HT-29 (cell line): Measurements from ENCODE around the gene TBX19. TPM values are rescaled to one million over a fixed set of nuclear protein-coding genes. Genes with fewer than 3 reads are reported as not detected.
"Not testable (repeated sequence)": the region's sequence is repeated elsewhere in the genome, so short reads cannot be mapped to it uniquely, and the experiment has no call there.

Experiments
- DNase-seq: peaks from one replicate; pipeline ENCODE4 v3.0.0-alpha.2; 2015; ENCODE audit warnings: low spot score
- small RNA-seq: library from RNA; depleted of rRNA; stranded (forward); fragments of <200 nt; gene quantifications from one replicate; pipeline ENCODE3, GENCODE V24; 2014
- total RNA-seq: library from RNA; depleted of rRNA; stranded (reverse); fragments of >200 nt; shearing (Covaris generic); gene quantifications from 2 replicates; pipeline ENCODE4 v1.2.3, GENCODE V29; 2014; rRNA removed

TBX19 gene
- total RNA-seq, 1 experiment from 2014 or later: 1.4 TPM

DNA sequence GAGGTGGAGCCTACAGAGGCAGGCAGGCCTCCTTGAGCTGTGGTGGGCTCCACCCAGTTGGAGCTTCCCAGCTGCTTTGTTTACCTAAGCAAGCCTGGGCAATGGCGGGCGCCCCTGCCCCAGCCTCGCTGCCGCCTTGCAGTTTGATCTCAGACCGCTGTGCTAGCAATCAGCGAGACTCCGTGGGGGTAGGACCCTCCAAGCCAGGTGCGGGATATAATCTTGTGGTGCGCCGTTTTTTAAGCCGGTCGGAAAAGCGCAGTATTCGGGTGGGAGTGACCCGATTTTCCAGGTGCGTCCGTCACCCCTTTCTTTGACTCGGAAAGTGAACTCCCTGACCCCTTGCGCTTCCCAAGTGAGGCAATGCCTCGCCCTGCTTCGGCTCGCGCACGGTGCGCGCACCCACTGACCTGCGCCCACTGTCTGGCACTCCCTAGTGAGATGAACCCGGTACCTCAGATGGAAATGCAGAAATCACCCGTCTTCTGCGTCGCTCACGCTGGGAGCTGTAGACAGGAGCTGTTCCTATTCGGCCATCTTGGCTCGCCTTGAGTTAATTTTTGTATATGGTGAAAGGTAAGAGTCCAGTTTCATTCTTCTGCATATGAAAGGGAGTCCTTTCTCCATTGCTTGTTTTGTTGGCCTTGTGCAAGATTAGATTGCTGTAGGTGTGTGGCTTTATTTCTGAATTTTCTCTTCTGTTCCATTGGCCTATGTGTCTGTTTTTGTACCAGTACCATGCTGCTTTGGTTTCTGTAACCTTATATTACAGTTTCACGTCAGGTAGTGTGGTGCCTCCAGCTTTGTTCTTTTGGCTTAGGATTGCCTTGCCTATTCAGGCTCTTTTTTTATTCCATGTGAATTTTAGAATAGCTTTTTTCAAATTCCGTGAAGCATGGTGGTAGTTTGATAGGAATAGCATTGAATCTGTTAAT lies 73.9 kb downstream of the TBX19 start:
- DNase-seq: not testable (repeated sequence)

DNA sequence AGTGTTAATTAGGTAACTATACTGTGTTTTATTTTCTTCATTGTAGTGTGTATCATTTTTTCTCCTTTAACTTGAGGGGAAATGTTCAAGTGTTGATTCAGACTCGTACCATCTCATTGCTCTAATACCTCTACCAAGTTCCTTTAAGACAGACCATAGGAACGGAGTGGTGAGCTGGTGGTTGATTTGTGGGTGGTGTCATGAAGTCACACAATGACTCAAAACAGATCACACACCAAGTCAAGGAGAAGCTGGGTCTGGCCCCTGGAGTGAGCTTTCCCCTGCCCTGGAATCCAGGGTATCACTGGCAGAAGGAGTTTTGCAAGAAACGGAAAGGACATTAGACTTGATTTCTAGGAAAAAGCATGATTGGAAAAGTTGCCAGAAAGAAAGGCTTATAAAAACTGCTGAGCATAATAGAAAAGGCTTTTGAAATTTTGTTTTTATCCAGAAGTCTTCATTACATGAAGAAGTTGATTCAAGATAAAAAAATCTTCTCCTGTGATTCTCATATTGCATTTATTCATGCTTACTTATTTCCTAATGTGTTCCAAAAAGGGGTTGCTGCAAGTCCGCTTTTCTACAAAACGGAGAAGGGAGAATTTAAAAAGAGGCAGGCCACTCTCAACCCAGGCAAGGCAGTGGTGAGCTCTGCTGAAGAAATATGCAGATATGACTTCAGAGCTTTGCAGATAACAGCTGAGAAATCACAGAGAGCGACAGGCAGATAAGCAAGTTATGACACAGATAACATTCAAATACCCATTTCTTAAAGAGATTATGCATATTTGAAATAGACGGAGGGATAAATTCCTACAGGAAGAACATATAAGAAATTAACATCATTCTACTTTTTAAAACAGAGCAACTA lies 79.7 kb downstream of the TBX19 start:
- DNase-seq: no peak

DNA sequence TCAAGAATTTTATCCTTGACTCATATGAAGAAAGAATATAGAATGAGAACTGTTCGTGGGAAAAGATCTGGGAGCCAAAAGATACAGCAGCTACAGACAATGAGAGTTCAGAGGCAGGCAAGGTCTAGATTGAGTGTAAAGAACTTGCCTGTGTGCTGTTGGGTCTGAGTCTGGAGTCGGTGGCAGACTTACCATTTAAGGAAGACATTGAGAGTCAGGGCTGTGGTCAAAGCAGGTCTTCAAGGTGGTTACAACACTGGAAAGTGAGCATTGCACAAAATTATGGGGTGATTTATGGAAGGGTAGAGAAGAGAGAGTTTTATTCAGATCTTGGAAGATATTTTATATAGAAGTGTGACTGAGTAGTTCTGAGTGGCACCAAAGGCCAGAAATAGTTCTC lies 80.6 kb downstream of the TBX19 start:
- DNase-seq: no peak

DNA sequence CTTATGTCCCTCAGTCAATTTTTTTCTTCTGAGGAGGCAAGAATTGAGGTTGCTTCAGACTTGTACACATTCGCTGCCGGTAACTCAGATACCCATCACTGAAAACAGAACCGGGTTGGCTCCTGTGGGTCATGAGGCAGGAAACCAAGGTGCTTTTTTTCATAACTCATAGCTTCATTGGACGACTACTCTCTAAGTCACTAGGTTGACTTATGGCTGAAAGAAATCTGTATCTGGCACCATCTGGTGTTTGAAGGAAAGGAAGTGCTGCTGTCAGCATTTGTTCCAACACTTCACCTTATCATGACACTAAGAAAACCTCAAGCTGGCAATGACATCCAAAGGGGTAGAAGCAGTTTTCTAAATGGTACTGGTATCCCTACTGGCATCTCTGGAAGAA lies 82.3 kb downstream of the TBX19 start:
- peak; percentile 14 for DNase-seq

Small RNA genes within 50 kb of the gene (small RNA-seq; reads per million reads assigned to genes)
- not detected for gene RNU6-1310P

Other genes with a start within 250 kb of the TBX19 start
- 0.29 TPM in 1 of 2 replicates, not detected in the other for gene GPR161, start 143.9 kb upstream of the TBX19 start, total RNA-seq
- 10.7 and 16.6 TPM in 2 replicates for gene TIPRL, start 101.9 kb upstream of the TBX19 start, total RNA-seq
- gene SFT2D2, start 54.9 kb upstream of the TBX19 start, total RNA-seq: 15.8 and 15.9 TPM in 2 replicates